ENCODE results near the gene CPM.
"Not testable (repeated sequence)": the region's sequence is repeated elsewhere in the genome, so short reads cannot be mapped to it uniquely, and the experiment has no call there.

CPM gene

GRCh38 chr12:68873316-68873715 is 59.7 kb downstream of the CPM start:
- DNase-seq = no peak

- DNase-seq = no peak
Measured at GRCh38 chr12:68871921-68872320, 61.0 kb downstream of the CPM start.

- DNase-seq = no peak
Measured at GRCh38 chr12:68871396-68871795, 61.6 kb downstream of the CPM start.

GRCh38 chr12:68870443-68870842 is 62.5 kb downstream of the CPM start:
- DNase-seq = no peak

GRCh38 chr12:68870011-68870410 is 63.0 kb downstream of the CPM start:
- DNase-seq = no peak

- no peak for DNase-seq
Measured at GRCh38 chr12:68868043-68868790, 64.8 kb downstream of the CPM start.

- no peak for DNase-seq
Measured at GRCh38 chr12:68867606-68868005, 65.4 kb downstream of the CPM start.

GRCh38 chr12:68866950-68867349 is 66.0 kb downstream of the CPM start:
- no peak for DNase-seq

- DNase-seq = no peak
Measured at GRCh38 chr12:68865399-68866164, 67.4 kb downstream of the CPM start.

GRCh38 chr12:68864604-68865003 is 68.4 kb downstream of the CPM start:
- DNase-seq = no peak

- DNase-seq = not testable (repeated sequence)
Measured at GRCh38 chr12:68863886-68864454, 69.0 kb downstream of the CPM start.

- peak; percentile 35 for DNase-seq
Measured at GRCh38 chr12:68863109-68863770, 69.7 kb downstream of the CPM start.

- DNase-seq = no peak
Measured at GRCh38 chr12:68861890-68862289, 71.1 kb downstream of the CPM start.

- DNase-seq = peak; percentile 79
Measured at GRCh38 chr12:68856510-68856909, 76.5 kb downstream of the CPM start.

- DNase-seq = no peak
Measured at GRCh38 chr12:68855771-68856170, 77.2 kb downstream of the CPM start.

GRCh38 chr12:68855111-68855510 is 77.9 kb downstream of the CPM start:
- no peak for DNase-seq

- no peak for DNase-seq
Measured at GRCh38 chr12:68854554-68854953, 78.4 kb downstream of the CPM start.

- no peak for DNase-seq
Measured at GRCh38 chr12:68854078-68854468, 78.9 kb downstream of the CPM start.

- DNase-seq = no peak
Measured at GRCh38 chr12:68853396-68854077, 79.4 kb downstream of the CPM start.

- no peak for DNase-seq
Measured at GRCh38 chr12:68851592-68852306, 81.2 kb downstream of the CPM start.

- DNase-seq = no peak
Measured at GRCh38 chr12:68850390-68850789, 82.6 kb downstream of the CPM start.

GRCh38 chr12:68846811-68847210 is 86.2 kb downstream of the CPM start:
- no peak for DNase-seq

Data from DMS 273 treated with DMSO at 0.1 percent for 48 hours (cell line).